Osteocyte (in vitro differentiated cells): ENCODE results near the gene PHGDH. TPM values are rescaled to one million over a fixed set of nuclear protein-coding genes. Genes with fewer than 3 reads are reported as not detected.

ENCODE experiments used
- DNase-seq: peaks from one replicate; pipeline ENCODE4 v3.0.0; 2021; ENCODE audit warnings: mixed read lengths; ENCODE audit not compliant: unreplicated experiment; ENCODE audit errors: extremely low spot score
- H3K27ac Mint-ChIP-seq: one replicate; pipeline ENCODE4 v1.8.0; 2021; ENCODE audit warnings: mild to moderate bottlenecking, mixed read lengths; ENCODE audit not compliant: unreplicated experiment
- H3K27me3 Mint-ChIP-seq: one replicate; pipeline ENCODE4 v1.8.0; 2021; ENCODE audit warnings: mixed read lengths; ENCODE audit not compliant: unreplicated experiment
- H3K36me3 Mint-ChIP-seq: one replicate; pipeline ENCODE4 v1.8.0; 2021; ENCODE audit warnings: mixed read lengths; ENCODE audit not compliant: unreplicated experiment
- H3K4me1 Mint-ChIP-seq: one replicate; pipeline ENCODE4 v1.8.0; 2021; ENCODE audit warnings: mixed read lengths; ENCODE audit not compliant: unreplicated experiment
- H3K4me3 Mint-ChIP-seq: one replicate; pipeline ENCODE4 v1.8.0; 2021; ENCODE audit warnings: mild to moderate bottlenecking, moderate library complexity, mixed read lengths; ENCODE audit not compliant: unreplicated experiment
- H3K9me3 Mint-ChIP-seq: one replicate; pipeline ENCODE4 v1.8.0; 2021; ENCODE audit warnings: mixed read lengths; ENCODE audit not compliant: unreplicated experiment
- total RNA-seq: library from RNA; stranded (reverse); gene quantifications from 2 replicates; pipeline ENCODE4 v1.2.1, GENCODE V29; 2021
- TF ChIP-seq, protein P1 (sequence below): fragments of 200-600 bp; sonication (generic); IDR thresholded peaks from 2 replicates; pipeline ENCODE4 v1.5.0; 2021; ENCODE audit warnings: antibody characterized with exemption, mild to moderate bottlenecking, moderate library complexity

PHGDH gene
- total RNA-seq, 1 donor from 2014 or later: 271 TPM

DNA sequence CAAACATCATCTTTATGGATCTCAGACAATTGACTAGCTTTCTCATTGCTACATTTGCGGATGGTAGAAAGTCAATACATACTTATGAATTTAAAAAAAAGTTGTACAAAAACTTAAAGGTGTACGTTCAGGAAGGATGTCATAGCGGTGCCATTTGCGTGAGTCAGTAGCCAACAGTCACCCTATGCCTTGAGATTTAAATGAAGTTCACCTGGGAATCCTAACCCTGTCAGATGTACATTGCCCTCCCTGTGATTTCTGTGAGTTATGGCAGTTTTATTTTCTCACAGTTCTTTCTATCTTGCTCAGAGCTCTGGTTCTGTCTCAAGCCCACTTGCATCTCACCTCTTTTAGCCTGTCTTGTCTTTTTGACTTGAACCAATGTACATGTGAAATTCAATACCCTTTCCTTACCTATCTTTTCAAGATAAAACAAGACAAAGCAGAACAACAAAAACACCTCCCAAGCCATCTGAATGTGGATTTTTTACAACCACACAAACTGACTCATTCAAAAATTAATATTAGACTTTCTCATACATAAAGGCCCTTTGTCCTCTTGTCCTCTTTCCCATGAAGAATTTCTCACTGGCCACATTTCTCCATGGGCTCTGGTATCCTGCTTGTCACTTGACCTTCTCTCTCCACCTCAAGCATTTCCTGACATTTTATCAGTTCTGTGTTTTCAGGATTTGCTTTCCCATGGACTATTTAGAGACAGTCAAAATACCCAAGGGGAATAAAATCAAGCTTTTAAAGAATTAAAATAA, 38.4 kb upstream of the PHGDH start:
- Mint-ChIP-seq H3K4me3 (no peak overlapping the region), H3K36me3 (no peaks in the 10 kb centered on the region), H3K4me1 (peaks cover 23% of the 10 kb centered on the region), H3K27ac (peak overlapping the region; percentile 20), H3K27me3 (peaks cover 13% of the 10 kb centered on the region), H3K9me3 (no peaks in the 10 kb centered on the region)
- no peak for DNase-seq
- TF ChIP-seq, protein P1, sequence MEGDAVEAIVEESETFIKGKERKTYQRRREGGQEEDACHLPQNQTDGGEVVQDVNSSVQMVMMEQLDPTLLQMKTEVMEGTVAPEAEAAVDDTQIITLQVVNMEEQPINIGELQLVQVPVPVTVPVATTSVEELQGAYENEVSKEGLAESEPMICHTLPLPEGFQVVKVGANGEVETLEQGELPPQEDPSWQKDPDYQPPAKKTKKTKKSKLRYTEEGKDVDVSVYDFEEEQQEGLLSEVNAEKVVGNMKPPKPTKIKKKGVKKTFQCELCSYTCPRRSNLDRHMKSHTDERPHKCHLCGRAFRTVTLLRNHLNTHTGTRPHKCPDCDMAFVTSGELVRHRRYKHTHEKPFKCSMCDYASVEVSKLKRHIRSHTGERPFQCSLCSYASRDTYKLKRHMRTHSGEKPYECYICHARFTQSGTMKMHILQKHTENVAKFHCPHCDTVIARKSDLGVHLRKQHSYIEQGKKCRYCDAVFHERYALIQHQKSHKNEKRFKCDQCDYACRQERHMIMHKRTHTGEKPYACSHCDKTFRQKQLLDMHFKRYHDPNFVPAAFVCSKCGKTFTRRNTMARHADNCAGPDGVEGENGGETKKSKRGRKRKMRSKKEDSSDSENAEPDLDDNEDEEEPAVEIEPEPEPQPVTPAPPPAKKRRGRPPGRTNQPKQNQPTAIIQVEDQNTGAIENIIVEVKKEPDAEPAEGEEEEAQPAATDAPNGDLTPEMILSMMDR: no peak

DNA sequence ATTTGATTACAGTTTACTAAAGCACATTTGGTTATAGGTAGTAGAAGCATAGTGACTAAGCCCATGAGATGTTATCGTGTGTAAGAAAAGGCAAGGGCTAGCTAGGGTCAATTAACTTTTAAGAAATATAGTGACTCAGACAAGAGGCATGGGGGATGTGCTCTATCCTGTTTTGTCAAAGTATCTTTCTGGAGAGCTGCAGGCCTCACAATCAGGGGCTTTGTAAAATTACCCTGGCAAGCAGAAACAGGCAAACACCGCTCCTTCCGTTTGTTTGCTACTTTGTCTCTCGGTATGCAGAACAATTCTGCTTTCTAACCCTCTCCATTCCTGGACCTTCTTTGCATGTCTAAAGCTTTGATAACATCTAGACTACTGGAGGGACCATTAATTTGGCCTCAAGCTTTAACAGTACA, 37.6 kb upstream of the PHGDH start:
- Mint-ChIP-seq H3K4me1 (peaks cover 23% of the 10 kb centered on the region), H3K4me3 (no peak overlapping the region)

DNA sequence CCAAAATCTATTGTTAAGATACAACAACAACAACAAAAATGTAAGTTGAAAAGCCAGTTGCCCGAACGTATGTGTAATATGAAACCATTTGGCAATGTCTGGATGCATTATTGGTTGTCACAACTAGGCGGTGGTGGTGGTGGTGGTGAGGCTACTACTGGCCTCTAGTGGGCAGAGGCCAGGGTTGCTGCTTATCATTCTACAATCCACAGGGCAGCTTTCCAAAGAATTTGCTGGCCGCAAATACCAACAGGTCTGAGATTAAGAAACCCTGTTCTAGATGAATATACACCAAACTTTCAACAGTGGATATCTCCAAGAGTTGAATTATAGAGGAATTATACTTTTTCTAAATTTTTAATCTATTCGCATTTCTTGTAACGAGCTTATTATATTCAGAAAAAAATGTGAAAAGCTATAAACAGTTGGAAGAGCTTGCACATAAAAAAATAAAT, 36.9 kb upstream of the PHGDH start:
- TF ChIP-seq, protein P1: no peak
- H3K9me3 Mint-ChIP-seq: no peaks in the 10 kb centered on the region
- H3K4me3 Mint-ChIP-seq: no peak overlapping the region
- H3K27ac Mint-ChIP-seq: no peak overlapping the region
- no peak for DNase-seq
- no peaks in the 10 kb centered on the region for H3K36me3 Mint-ChIP-seq
- peaks cover 23% of the 10 kb centered on the region for H3K4me1 Mint-ChIP-seq
- H3K27me3 Mint-ChIP-seq: peaks cover 10% of the 10 kb centered on the region

More for the DNA sequence above, 37.6 kb upstream of the PHGDH start:
- H3K27ac Mint-ChIP-seq: peak overlapping the region; percentile 20
- TF ChIP-seq, protein P1: no peak
- DNase-seq: no peak
- no peaks in the 10 kb centered on the region for H3K9me3 Mint-ChIP-seq
- H3K27me3 Mint-ChIP-seq: peaks cover 13% of the 10 kb centered on the region
- no peaks in the 10 kb centered on the region for H3K36me3 Mint-ChIP-seq

DNA sequence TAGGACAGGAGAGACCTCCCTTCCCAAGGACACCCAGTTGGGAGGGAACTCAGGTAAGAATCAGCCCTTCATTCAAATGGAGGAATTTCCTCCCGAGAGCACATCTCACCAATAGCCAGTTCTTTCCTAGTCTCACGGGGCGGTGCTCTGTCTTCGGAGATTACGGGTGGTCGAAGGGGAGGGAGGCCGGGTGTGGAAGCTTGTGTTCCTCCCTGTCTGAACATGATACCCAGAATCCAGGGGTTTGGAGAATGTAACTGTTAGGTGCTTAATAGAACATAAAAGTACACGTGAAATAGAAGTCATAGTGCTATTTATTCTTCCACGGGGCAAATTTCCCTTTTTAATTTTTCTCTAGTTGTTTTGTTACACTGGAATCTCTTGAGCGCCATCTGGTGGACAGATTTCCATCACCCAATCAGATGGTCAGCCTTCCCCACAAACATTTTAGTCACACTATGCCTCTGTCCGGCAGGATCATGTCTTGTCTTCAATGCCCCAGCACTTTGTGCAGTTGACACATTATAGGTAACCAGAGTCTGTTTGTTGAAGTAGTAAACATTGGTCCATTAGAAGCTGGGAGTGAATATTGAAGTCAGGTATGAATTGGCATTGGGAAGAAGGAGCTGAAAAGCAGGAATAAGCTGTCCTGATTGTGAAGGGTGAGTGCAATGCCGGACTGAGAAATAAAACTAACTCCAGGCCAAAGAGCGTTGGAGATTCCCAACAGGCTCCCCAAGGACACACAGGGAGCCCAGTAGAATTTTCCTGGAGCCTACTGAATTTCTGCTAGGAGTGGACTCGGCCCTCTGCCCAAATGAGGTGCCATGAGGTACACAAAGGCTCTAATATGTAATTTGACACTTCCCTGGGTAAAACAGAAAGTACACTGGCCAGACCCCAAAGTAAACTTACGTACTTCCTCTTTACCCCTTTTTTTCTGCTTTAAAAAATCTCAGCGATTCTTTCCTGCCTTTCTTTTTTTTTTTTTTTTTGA, 36.1 kb upstream of the PHGDH start:
- H3K27me3 Mint-ChIP-seq: peaks cover 8% of the 10 kb centered on the region
- peak; percentile 91 for DNase-seq
- no peaks in the 10 kb centered on the region for H3K36me3 Mint-ChIP-seq
- H3K27ac Mint-ChIP-seq: no peak overlapping the region
- H3K4me3 Mint-ChIP-seq: peak overlapping the region; percentile 71
- H3K9me3 Mint-ChIP-seq: no peaks in the 10 kb centered on the region
- TF ChIP-seq, protein P1: peak; percentile 92
- peaks cover 23% of the 10 kb centered on the region for H3K4me1 Mint-ChIP-seq
